Left lung (tissue), 10 donors: ENCODE data around the gene MYLK. TPM values are rescaled to one million over a fixed set of nuclear protein-coding genes. Genes with fewer than 3 reads are reported as not detected.

Experiments
- ATAC-seq: fragments of 200-7000 bp; cut with Tn5 transposase; one replicate; pipeline ENCODE4 v1.9.1; 2020; ENCODE audit warnings: moderate library complexity
- DNase-seq, 4 donors: peaks; one replicate each; pipeline ENCODE4 v3.0.0-alpha.2; 2013 to 2020
- H3K27ac ChIP-seq, 2 donors: fragments of 200-600 bp; sonication (generic) in 1 of 2; one replicate each; pipeline versions ENCODE4 v1.5.0 to v1.8.0; 2020 to 2021
- H3K27me3 ChIP-seq, 2 donors: fragments of 200-600 bp; sonication (generic) in 1 of 2; one replicate each; pipeline versions ENCODE4 v1.5.0 to v1.8.0; 2020 to 2021
- H3K36me3 ChIP-seq, 2 donors: fragments of 200-600 bp; sonication (generic) in 1 of 2; one replicate each; pipeline versions ENCODE4 v1.5.0 to v1.8.0; 2020 to 2021
- H3K4me1 ChIP-seq, 2 donors: fragments of 200-600 bp; one replicate each; pipeline ENCODE4 v1.8.0; 2021
- H3K4me3 ChIP-seq, 2 donors: fragments of 200-600 bp; sonication (generic) in 1 of 2; one replicate each; pipeline versions ENCODE4 v1.5.0 to v1.8.0; 2020 to 2021; ENCODE audit warnings: mild to moderate bottlenecking in 1 of 2
- H3K9me3 ChIP-seq, 2 donors: fragments of 200-600 bp; sonication (generic) in 1 of 2; one replicate each; pipeline versions ENCODE4 v1.5.0 to v1.8.0; 2020 to 2021
- intact Hi-C, 2 donors: fragments of 100-400 bp; cut with DNase I; formaldehyde crosslinking; loops; one replicate each; pipeline versions ENCODE4 v1.11.2 to v1.14.2; 2022
- polyA plus RNA-seq, 6 donors: library from polyadenylated mRNA; unstranded; fragments of 120-200 nt; gene quantifications; one replicate each; pipeline ENCODE4 v1.2.1, GENCODE V29; 2013; ENCODE audit not compliant: insufficient read length in 6 of 6
- total RNA-seq, 2 donors: library from RNA; stranded (reverse); fragmentation: NEBNext Ultra II Directional; extraction: Animal tissue kit (Norgen Biotek cat#: 25700); gene quantifications; one replicate each; pipeline ENCODE4 v1.2.1, GENCODE V29; 2021
- TF ChIP-seq, protein P1 (sequence below), 2 donors: fragments of 200-600 bp; sonication (generic) in 1 of 2; IDR thresholded peaks; one replicate each; pipeline versions ENCODE4 v1.5.0 to v1.8.0; 2021; ENCODE audit warnings: antibody characterized with exemption in 2 of 2
- donor health status: DM: no; HTN: yes; CAD: no.
- donor health status: DM: no; HTN: no; CAD: no.

Gene MYLK
- total and polyA plus RNA-seq, 8 donors = 155 to 468 (median 410) TPM

DNA sequence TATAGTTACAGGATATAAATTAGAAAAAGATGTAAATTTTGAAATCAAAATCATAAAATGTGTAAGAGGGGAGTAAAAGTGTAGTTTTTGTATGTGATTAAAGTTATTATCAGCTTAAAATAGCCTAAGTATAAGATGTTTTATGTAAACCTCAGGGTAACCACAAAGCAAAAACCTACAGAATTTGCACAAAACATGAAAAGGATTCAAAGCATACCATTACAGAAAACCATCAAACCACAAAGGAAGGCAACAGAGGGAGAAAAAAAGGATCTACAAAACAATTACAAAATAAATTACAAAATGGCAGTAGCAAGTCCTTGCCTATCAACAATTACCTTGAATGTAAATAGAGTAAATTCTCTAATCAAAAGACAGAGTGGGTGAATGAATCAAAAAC lies 36.7 kb upstream of the MYLK start:
- TF ChIP-seq, protein P1, sequence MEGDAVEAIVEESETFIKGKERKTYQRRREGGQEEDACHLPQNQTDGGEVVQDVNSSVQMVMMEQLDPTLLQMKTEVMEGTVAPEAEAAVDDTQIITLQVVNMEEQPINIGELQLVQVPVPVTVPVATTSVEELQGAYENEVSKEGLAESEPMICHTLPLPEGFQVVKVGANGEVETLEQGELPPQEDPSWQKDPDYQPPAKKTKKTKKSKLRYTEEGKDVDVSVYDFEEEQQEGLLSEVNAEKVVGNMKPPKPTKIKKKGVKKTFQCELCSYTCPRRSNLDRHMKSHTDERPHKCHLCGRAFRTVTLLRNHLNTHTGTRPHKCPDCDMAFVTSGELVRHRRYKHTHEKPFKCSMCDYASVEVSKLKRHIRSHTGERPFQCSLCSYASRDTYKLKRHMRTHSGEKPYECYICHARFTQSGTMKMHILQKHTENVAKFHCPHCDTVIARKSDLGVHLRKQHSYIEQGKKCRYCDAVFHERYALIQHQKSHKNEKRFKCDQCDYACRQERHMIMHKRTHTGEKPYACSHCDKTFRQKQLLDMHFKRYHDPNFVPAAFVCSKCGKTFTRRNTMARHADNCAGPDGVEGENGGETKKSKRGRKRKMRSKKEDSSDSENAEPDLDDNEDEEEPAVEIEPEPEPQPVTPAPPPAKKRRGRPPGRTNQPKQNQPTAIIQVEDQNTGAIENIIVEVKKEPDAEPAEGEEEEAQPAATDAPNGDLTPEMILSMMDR (IDR thresholded peaks at IDR 0.05) = no peak
- intact Hi-C loops = no loop called here
- ATAC-seq (no peak), DNase-seq (no peak)
- Histone ChIP-seq H3K4me3 (no peak overlapping the region), H3K36me3 (peaks cover 0 to 52% of the 10 kb centered on the region in 2 donors), H3K27me3 (no peaks in the 10 kb centered on the region), H3K27ac (no peak overlapping the region), H3K4me1 (no peaks in the 10 kb centered on the region), H3K9me3 (peaks cover 0 to 36% of the 10 kb centered on the region in 2 donors)

DNA sequence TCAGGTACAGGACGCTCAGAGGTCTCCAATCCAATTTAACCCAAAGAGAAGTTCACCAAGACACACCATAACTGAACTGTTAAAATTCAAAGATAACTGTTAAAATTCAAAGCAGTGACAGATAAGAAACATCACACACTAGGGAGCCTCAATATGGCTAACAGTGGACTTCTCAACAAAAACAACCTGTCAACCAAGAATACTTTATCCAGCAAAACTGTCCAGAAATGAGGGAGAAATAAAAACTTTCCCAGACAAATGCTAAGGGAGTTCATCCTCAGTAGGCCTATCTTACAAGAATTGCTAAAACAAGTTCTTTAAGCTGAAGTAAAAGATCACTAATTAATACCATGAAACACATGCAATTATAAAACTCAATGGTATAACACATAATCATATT lies 36.3 kb upstream of the MYLK start:
- ATAC-seq = no peak
- TF ChIP-seq, protein P1 (IDR thresholded peaks at IDR 0.05) = no peak
- Histone ChIP-seq H3K27me3 (no peaks in the 10 kb centered on the region), H3K9me3 (peaks cover 0 to 36% of the 10 kb centered on the region in 2 donors), H3K36me3 (peaks cover 0 to 51% of the 10 kb centered on the region in 2 donors), H3K4me3 (no peak overlapping the region), H3K27ac (no peak overlapping the region), H3K4me1 (no peaks in the 10 kb centered on the region)
- DNase-seq = no peak
- intact Hi-C loops = no loop called here

DNA sequence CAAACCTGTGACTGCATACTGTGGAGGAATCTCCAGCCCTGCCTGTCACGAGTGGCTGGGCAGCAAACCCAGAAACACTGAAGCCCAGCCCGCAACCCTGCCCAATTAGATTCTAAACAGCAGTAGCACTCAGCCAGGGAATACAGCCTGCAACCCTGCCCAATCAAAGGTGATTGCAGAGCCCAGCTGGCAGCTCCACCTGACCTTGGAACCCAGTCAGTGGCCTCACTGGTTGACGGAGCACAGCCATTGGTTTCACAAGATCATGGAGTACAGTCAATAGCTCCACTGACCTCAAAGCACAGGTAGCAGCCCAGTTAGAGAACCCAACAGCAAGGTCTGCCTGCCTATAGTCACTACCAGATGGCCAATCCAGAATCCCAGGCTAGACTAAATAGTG lies 35.2 kb upstream of the MYLK start:
- intact Hi-C loops = no loop called here
- ATAC-seq (no peak), DNase-seq (peak in 1 of 4 donors; percentile 39)
- Histone ChIP-seq H3K9me3 (peaks cover 0 to 33% of the 10 kb centered on the region in 2 donors), H3K4me1 (no peaks in the 10 kb centered on the region), H3K27me3 (no peaks in the 10 kb centered on the region), H3K36me3 (peaks cover 0 to 55% of the 10 kb centered on the region in 2 donors), H3K4me3 (no peak overlapping the region), H3K27ac (no peak overlapping the region)
- TF ChIP-seq, protein P1 (IDR thresholded peaks at IDR 0.05) = no peak

DNA sequence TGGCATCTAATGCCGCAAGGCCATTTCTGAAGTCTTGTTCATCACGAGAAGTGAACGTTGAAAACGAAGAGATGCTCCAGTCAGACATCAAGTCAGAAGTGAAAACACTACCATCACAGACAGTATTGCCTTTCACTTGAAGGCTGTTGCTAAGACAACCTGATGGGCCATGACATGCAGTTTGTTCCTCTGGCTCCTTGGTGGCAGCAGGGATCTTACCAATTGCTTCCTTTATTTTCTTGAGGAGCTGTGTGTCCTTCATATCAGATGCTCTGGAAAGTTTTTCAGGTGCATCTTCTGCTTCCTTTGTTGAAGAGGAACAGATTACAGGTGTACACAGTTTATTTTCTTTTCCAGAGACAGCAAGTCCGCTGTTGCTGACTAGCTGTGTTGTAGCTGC lies 30.7 kb upstream of the MYLK start:
- Histone ChIP-seq H3K36me3 (peaks cover 0 to 23% of the 10 kb centered on the region in 2 donors), H3K9me3 (peaks cover 0 to 3% of the 10 kb centered on the region in 2 donors), H3K27me3 (no peaks in the 10 kb centered on the region), H3K27ac (no peak overlapping the region), H3K4me3 (no peak overlapping the region), H3K4me1 (no peaks in the 10 kb centered on the region)
- DNase-seq (no peak), ATAC-seq (no peak)
- intact Hi-C loops = no loop called here
- TF ChIP-seq, protein P1 (IDR thresholded peaks at IDR 0.05) = no peak

DNA sequence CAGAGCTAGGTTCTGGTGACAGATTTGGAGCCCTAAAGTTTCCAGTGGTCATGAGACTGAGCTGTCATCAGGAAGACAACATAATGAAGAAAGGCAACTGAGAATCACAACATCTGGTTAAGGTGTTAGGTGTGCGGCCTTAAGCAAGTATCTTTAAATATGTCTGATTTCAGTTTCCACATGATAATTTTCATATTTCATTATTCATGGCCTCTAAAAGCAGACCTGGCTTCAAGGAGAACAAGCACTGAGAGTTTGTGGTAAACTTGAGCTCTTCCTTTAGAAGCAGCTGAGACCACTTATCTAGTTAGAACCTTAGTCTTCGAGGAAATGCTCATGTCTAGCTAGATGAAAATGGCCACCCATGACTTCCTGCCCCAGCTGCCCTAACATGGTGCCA lies 25.7 kb upstream of the MYLK start:
- no peak for ATAC-seq
- TF ChIP-seq, protein P1 (IDR thresholded peaks at IDR 0.05) = no peak

More for the DNA sequence above, 25.7 kb upstream of the MYLK start:
- DNase-seq = no peak
- intact Hi-C loops = no loop called here
- peaks cover 0 to 3% of the 10 kb centered on the region in 2 donors for H3K36me3 ChIP-seq
- H3K27ac ChIP-seq = no peak overlapping the region
- H3K4me1 ChIP-seq = no peaks in the 10 kb centered on the region
- H3K27me3 ChIP-seq = no peaks in the 10 kb centered on the region
- H3K9me3 ChIP-seq = no peaks in the 10 kb centered on the region
- no peak overlapping the region for H3K4me3 ChIP-seq
